ENCODE measurements around the gene POLR3C.
"Not testable (repeated sequence)": the region's sequence is repeated elsewhere in the genome, so short reads cannot be mapped to it uniquely, and the experiment has no call there.

Gene POLR3C

DNA sequence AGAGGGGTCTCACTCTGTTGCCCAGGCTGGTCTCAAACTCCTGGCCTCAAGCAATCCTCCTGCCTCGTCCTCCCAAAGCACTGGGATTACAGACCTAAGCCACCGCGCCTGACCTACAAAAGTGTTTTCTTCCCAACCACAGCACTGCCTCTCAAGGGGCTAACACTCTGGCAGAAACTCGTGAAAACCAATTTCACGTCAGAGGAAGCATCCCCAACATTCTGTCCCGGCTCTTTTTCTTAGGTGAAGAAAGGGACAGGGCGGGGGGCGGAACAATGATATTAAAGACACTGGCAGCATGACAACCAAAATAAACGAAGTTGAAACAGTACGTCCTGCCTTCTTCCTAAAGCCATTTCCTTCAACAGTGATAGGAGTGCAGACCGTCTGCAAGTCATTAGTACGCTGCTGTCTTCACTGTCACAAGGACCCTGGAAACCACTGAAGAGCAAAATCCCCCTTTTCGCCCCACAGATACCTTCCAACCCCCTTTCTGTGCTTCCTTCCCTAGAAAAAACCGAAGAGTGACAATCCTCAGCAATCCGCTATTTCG is 1.1 kb upstream of the POLR3C start:
- DNase-seq (ENCODE audit: low read depth), result not testable (repeated sequence)

DNA sequence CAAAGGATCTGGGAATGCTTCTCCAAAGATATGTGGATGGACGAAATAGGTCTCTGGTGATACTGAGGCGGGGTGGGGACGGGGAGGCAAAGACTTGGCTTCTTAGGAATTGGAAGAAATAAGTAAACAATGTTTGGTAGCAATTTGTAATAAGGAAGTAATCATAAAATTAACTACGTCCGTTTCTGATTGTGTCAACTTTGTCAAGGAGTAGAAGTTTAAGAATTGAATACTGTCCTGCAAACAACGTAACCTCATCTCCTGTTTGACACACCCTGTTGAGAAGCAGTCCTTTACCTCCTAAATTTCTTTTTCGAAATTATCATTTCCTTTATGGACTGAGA is 471 bp downstream of the POLR3C start:
- no peak for DNase-seq (ENCODE audit: low read depth)

DNA sequence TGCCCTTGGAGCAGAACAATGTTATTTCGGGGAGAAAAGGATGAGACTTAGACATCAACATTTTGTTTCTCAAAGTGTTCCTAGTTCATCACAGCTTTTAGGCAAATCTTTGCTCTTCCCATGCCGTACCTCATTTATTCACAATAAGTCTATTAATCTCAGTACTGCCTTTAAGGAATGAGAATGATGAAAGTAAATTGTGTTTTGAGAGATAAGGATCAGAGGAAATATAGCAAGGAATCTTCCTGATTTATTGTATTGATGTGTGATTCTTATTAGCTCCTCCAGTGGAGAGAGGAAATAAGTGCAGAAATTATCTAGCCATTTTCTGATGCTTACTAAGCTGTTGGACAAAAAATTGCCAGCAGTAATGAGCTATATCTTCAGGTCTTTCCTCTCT is 2.0 kb downstream of the POLR3C start:
- DNase-seq (ENCODE audit: low read depth), result no peak

DNA sequence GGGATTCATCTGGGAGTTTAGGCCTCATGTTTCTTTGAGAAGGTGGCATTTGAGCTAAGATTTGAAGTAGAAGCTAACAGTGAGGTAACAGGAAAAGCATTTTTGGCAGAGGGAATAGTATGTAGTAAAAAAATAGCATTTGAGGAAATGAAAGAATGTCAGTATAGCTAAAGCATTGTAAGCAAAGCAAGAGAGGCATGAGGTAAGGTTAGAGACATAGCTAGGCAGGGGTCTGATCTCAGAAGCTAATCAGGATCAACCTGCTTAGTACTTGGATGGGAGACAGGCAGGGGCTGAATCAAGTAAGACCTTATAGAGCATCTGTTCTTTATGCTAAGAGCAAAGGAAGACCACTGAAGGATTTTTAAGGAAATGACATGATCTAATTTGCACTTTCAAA is 4.0 kb downstream of the POLR3C start:
- no peak for DNase-seq (ENCODE audit: low read depth)

DNA sequence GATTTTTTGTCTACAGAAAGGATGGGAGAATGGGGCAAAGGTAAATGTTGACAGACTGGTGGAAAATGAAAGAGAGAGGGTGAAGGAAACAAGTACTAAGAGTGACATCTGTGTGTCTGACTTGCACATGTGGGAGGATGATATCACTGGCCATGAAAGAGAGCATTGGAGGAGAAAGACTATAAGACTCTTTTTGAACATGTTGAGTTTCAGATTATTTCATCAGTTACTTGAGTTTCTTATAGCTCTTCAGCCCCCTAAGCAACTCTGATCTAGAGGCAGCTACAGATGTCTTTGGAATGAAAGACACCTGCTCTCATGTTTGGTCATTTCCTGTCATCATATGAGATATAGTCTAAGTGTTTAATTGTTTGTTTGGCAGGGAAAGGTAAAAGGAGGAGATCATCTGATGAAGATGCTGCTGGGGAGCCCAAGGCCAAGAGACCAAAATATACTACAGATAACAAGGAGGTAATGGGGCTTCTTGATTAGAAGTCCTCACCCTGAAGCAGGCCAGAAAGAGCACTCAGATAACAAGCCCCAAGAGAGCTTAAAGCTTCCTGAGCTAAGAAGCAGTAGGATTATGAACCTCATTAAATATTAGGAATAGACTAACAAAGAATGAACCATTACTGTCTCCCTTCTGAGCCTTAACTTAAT is 4.5 kb downstream of the POLR3C start:
- DNase-seq (ENCODE audit: low read depth), result no peak

DNA sequence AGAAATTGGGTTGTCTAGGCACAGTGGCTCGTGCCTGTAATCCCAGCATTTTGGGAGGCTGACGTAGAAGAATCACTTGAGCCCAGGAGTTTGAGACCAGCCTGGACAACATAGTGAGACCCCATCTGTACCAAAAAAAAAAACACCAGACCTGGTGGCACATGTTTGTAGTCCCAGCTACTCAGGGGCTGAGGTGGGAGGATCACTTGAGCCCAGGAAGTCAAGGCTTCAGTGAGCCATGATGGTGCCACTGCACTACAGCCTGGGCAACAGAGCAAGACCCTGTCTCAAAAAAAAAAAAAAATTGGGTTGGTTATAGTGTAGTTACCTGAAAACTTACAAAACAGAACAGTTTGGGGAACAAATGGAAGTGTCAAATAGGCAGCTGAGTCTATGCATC is 6.8 kb downstream of the POLR3C start:
- not testable (repeated sequence) for DNase-seq (ENCODE audit: low read depth)

DNA sequence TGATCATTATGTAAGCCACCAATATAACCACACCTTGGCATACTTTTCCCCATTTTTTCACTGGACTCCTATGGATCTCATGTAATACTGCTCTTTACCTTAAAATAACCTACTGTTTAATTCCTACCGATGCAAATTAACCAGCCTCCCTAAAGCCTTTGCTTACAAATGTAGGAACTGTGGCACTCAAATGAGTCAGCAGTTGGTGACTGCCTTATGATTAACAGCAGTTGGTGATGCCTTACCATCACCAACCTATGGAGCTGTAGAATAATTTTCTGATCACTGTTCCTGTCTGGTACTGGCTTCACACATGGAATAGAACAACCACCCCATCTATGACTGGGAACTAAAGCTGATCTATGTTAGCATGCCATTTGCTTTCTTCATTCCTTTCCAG is 13.7 kb downstream of the POLR3C start:
- no peak for DNase-seq (ENCODE audit: low read depth)

DNA sequence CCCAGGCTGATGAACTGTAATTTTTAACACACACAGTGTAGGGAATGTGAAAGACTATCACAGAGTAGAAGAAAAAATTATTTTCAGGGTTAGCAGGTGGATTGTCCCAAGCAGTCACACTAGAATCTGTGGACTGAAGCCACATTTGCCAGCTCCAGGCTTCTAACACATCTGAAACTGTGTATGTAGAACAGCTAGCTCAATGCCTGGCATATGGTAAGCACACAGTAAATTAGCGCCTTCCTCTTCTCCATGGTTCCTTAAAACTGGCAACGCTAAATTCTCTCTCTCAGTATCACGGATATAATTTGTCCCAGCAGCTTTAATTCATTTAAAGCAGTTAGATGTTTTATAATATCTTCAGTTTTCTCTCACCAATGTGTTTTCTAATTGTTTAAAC is 19.0 kb downstream of the POLR3C start:
- DNase-seq (ENCODE audit: low read depth), result no peak

DNA sequence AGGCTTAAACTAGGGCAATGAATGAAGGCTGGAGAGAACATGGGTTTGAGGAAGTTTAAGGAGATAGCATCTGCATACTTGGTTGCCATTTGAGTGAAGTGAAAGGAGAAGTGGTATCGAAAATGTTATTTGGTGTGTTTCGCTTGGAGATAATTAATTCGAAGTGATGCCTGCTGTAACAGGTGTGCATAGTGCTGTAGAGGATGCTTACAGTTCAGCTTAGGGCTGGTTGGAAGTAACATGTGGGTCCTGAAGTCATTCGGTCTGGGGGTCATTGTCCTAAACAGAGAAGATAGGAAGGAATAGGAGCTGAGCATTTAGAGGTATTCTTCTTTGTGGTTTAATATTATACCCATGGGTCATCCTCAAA is 21.1 kb downstream of the POLR3C start:
- no peak for DNase-seq (ENCODE audit: low read depth)

DNA sequence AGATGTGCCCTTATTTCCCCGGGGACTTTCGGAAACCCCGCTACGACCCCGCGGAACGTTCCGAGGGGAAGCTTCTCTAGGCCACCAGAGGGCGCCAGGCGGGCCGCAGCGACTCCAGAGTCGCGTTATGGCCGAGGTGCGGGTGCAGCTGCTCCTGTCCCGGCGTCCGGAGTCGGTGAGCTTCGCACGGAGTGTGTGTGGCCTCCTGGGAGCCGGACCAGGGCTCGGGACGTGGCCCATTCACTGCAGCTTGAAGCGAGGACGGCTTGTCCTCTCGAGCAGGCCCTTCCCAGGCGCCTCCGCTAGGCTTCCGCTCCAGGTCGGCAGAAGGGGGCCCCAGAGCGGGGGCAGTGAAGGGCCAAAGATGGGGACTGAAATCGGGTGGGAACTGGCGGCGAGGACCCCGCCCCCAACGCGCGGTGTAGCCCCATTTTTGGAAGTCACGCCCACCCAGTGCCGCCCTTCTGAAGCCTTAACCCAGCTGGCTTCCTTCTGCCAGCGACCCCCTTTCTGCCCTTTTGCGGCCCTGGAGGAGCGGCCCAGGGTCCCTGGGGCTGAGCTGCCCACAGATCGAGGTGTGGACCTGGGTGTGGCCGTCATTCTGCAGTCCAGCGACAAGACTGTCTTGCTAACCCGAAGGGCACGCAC is 21.6 kb downstream of the POLR3C start, which contains the start of gene NUDT17:
Gene NUDT17, plus strand, starts transcription at position 117 of the 648 bp plus-strand sequence. Its CDS starts 11 bp downstream, at position 128.
- peak; percentile 56 for DNase-seq (ENCODE audit: low read depth)

DNA sequence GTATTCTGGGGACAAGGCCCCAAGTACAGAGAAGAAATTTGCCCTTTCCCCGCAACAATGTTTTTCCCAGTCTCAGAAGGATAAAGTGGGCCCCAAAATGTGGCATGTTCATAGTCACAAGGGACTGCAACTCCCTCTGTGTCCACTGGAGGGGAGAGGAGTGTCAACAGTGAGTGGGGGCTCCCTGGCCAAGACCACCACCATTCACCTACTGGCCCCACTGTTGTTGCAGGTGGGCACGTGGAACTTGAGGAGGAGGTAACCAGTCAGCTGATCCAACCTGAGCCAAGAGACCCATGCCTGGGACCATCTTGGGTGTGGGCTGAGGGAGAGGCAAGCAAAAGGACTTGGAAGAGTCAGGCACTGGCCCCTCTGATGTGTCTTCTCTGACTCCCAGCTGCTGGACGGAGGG is 22.2 kb downstream of the POLR3C start:
- peak; percentile 33 for DNase-seq (ENCODE audit: low read depth)

DNA sequence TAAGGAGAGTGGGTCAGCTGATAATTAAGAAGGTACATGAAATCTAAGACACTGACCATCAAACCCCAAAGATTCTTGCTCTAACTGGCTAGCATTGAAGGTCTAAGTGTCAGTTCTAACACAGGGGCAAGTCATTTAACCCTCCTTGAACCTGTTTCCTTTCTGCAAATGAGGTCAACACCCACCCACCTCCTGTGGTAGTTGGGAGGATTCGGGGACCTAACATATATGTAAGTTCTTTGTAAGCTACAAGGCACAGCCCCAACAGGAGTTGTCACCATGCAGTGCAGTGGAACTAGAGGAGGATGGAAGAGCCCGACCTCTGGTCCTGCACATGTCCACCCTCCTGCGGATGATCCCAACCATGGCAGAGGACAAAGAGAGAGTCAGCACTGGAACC is 23.8 kb downstream of the POLR3C start:
- no peak for DNase-seq (ENCODE audit: low read depth)

DNA sequence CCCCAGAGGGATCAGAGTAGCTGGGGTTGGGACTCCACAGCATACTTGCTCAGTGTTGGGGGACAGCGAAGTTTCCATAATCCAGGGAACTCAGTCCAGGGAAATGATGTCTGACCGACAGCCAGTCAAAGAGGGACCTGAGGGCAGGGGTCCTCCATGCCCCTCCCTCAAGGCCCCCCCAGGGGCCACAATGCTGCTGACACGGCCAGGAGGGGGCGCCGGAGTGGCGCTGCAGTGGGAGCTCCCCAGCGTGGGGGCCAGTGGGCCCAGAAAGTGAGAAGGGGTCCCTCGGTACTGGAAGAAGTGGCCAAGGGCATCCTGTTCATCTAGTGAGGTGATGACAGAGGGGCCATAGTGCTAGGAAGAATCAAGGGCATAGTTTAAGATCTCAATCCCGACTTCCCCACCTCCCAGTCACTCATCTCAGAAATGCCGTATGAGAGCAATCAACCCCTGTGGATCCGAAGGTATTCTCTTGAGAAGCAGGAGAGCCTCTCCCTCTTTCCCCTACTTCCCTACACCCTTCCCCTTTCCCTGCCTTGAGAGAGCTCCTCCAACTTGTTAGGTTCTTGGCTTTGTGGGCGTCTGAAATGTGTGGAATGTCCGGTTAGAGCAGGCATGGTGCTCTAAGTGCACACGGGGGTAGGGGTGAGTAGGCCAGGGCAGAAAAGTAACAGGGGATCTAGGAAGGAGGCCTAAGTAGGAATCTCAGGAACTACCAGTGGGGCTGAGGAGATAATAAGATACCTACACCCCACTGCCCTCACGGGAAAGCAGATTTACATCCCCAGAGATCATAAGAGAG is 25.6 kb downstream of the POLR3C start:
- DNase-seq (ENCODE audit: low read depth), result no peak

DNA sequence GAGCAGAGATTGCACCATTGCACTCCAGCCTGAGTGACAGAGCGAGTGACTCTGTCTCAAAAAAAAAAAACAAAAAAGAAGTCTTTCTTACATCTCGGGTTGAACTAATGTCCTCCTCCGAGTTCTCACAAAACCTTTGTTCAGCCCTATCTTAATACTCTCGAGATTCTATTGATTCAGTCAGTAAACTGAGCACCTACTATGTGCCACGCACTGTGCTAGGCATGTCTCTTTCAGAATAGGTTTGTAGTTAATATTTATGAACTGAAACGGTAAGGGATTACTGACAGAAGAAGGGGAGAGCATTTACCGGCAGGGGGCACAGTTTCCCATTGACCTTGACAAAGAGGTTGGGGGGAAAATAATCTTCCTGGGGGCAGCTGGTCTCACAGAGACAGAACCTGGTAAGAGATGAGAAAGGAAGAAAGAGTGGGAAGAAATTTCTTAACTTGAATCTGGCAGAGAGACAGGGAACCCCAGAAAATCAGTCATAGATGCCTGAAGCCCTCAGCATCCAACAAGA is 31.5 kb downstream of the POLR3C start:
- no peak for DNase-seq (ENCODE audit: low read depth)

DNA sequence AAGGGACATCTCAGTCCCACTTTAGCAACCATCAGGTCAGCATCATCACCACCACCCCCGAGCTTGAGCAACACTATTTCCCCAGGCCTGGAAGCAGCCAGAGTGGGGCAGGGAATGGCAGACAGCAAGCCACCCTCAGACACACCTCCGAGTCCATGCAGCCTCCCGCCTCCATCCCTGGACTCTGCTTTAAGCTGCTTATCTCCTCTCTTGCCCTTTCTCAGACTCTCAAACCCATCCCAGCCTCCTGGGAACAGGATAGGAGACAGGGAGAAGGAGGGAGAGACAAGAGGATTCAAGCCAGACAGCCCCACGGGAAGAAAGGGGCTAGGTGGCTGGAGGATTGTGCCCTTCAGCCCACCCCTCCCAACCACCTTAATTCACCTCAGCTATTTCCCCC is 33.2 kb downstream of the POLR3C start:
- DNase-seq (ENCODE audit: low read depth), result no peak

DNA sequence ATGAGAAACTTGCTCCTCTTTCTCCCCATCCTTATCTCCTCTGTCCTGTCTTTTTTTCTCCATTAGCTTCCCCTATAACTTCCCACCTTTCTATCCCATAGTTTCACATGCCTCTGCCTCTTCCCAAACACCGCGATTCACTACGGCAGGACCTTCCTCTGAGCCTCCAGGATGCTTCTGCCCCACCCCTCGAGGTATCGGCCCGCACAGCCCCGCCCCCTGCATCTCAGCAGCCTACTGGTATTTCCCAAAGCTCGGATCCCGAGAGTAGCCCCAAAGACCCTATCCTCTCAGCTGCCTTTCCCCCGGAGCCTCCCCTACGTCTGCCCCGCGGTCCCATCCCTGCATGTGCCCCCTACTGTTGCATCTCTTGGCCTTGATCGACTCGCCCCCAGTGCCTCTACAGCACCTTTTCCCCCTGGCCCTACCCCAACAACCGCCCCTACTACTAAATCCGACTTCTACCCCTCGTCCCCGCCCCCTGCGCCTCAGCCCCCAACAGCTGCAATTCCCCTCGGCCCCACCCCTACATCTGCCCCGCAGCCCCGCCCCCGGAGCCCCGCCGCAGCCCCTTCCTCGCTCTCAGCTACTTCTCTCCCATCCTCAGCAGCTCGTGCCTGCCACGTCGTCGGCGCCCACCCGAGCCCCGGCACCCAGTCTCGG is 34.4 kb downstream of the POLR3C start:
- DNase-seq (ENCODE audit: low read depth), result peak; percentile 21

DNA sequence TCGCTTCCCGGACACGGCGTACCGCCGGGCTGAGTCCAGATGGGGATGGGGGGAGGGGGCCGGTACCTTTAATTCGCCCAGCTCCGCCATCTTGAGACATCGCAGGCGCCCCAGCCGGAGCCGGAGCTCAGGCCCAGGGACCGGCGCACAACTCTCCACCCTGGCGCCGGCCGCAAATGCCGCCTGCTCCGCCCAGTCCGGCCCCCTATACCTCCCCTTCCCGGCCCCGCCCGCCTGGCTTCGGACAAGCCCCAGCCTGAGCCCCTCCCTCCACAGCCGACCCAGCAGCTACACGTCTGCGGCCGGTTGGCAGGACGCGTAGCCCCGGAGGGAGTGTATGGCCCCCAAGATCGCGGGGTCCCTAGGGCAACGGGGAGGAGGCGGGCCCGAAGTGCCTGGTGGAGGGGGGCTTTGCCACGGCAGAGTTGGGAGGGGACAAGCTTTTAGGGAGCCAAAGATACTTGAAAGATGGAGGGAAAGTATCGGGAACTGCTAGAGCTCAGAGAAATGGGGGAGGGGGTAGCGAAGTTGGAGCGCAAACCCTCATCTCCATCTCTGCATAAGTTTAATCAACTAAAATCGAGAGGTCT is 35.0 kb downstream of the POLR3C start, which contains the start of gene PIAS3:
Gene PIAS3, minus strand, starts transcription at position 181 of the 590 bp plus-strand sequence. Its CDS starts 91 bp downstream, at position 90.
- DNase-seq (ENCODE audit: low read depth), result peak; percentile 81

DNA sequence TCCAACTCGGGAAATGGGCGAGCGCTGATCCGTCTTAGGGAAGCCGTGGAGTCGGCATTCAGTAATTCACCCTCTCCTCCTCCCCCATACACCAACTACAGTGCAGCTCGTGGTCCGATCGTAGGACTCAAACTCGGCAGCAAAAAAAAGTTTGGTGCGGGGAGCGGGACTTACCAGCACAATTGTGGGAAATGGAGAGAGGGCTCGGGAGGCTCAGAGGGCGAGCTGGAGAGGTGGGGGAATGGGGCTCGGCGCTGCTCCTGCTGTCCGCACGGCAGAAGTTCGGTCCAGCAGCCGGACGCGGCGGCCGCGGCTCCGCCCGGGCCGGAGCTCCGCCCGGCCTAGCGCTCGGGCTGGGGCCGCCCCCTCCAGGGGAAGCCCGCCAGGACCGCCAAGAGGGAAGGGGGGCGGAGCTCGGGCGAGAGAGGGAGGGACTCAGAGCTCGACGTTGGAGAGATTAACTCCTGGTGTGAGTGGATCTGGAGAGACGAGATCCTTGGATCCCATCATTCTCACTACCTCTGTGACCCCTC is 35.6 kb downstream of the POLR3C start:
- peak; percentile 62 for DNase-seq (ENCODE audit: low read depth)

DNA sequence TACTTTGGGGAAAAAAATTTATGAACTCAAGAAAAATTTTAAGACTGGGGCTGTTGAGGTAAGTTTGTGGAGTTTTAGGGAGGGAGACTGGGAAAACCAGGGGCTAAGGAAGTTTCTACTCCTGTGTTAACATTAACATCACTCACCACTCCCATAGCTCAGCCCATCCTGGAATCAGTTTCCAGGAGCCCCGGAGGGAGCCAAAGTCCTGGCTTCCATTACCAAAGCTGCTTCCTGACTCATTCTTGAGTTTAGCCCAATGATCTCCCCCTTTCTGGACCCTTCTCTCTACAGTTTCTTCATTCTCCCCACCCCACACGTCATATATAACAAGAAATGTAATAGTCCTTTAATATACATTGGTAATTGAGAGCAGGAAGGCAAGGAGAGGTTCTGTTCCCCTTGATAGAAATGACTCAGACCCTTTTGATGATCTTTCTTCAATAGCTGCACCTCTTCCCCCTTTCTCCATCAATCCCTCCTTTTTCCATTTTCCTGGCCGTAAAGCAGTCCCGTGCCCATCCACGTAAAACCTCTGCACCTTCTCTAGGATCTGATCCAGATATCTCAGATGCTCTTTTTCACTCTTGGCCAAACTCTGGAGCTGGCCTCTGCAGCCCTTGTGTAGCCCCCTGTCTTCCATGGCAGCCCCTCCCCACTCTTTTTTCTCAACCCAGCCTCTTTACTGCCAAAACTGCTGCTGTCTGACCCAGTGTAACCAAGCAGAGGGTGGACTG is 39.5 kb downstream of the POLR3C start:
- no peak for DNase-seq (ENCODE audit: low read depth)

DNA sequence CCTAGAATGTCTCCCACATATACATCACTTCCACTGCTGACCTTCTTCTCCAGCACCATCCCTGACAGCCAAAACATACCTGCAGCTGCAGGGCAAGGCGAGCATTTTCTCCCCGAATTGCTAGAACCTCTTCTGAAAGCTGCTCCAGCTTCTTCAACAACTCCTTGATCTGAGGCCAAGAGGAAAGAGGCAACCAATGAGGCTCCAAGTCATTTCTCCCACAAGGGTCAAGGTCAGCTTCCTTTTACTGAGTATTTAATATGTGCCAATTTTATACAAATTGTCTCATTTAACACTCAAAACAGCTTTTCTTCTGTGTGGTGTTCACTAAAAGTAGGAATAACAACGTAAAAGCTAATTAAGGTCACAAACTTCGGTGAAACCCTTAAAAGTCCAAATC is 44.2 kb downstream of the POLR3C start:
- no peak for DNase-seq (ENCODE audit: low read depth)

Data from CMK (cell line).